Naive thymus-derived CD4-positive, alpha-beta T cell (primary cell): ENCODE results near the gene MX1. TPM values are rescaled to one million over a fixed set of nuclear protein-coding genes. Genes with fewer than 3 reads are reported as not detected.

Experiments used
- ATAC-seq: fragments of 150-1000 bp; cut with Tn5 transposase; 2 replicates; pipeline ENCODE4 v1.10.0; 2021; ENCODE audit warnings: mild to moderate bottlenecking, moderate library complexity
- CTCF ChIA-PET: fragments of 350-600 bp; sonication (Branson Sonifier 250); formaldehyde crosslinking; loops from one replicate; lab custom pipeline; 2021; ENCODE audit warnings: antibody characterized with exemption; lab: Charles Lee
- POLR2A ChIA-PET: fragments of 350-600 bp; sonication (Branson Sonifier 250); formaldehyde crosslinking; loops from one replicate; lab custom pipeline; 2021; ENCODE audit warnings: antibody characterized with exemption, inconsistent platforms; lab: Charles Lee
- DNase-seq, 9 donors: peaks; one replicate each; pipeline versions ENCODE4 v3.0.0 to v3.0.0-alpha.2; 2020 to 2022; ENCODE audit warnings: mixed read lengths in 1 of 9
- H3K27ac ChIP-seq: one replicate; pipeline ENCODE4 v1.7.0; 2013; ENCODE audit warnings: mild to moderate bottlenecking, low read depth, low read length, moderate library complexity
- H3K27me3 ChIP-seq, 2 donors: one replicate each; pipeline ENCODE4 v1.7.0; 2013; ENCODE audit warnings: low read length in 2 of 2, mild to moderate bottlenecking in 2 of 2, moderate library complexity in 2 of 2; ENCODE audit not compliant: control insufficient read depth in 2 of 2, insufficient read depth in 2 of 2
- H3K36me3 ChIP-seq, 3 experiments: 1 replicate in 2 of 3; 2 replicates in 1 of 3; pipeline ENCODE4 v1.7.0; 2013; ENCODE audit warnings: low read length in 3 of 3, mild to moderate bottlenecking in 3 of 3, moderate library complexity in 1 of 3; ENCODE audit not compliant: insufficient read depth in 3 of 3, control insufficient read depth in 2 of 3
- H3K4me1 ChIP-seq, 2 donors: one replicate each; pipeline ENCODE4 v1.7.0; 2013; ENCODE audit warnings: low read length in 2 of 2, mild to moderate bottlenecking in 2 of 2, moderate library complexity in 1 of 2; ENCODE audit not compliant: control insufficient read depth in 2 of 2, insufficient read depth in 2 of 2
- H3K4me3 ChIP-seq: 2 replicates; pipeline ENCODE4 v1.7.0; 2013; ENCODE audit warnings: mild to moderate bottlenecking, low read length
- H3K9me3 ChIP-seq, 3 experiments: 1 replicate in 2 of 3; 2 replicates in 1 of 3; pipeline ENCODE4 v1.7.0; 2013; ENCODE audit warnings: low read length in 3 of 3; ENCODE audit not compliant: control insufficient read depth in 2 of 3
- H3K27ac Mint-ChIP-seq, 9 donors: one replicate each; pipeline ENCODE4 v1.8.0; 2020 to 2022; ENCODE audit warnings: mixed read lengths in 9 of 9, mild to moderate bottlenecking in 8 of 9, moderate library complexity in 5 of 9, inconsistent platforms in 2 of 9
- H3K27me3 Mint-ChIP-seq, 5 donors: one replicate each; pipeline ENCODE4 v1.8.0; 2021 to 2022; ENCODE audit warnings: mixed read lengths in 5 of 5, mild to moderate bottlenecking in 1 of 5
- H3K36me3 Mint-ChIP-seq, 5 donors: one replicate each; pipeline ENCODE4 v1.8.0; 2020 to 2022; ENCODE audit warnings: mixed read lengths in 5 of 5, mild to moderate bottlenecking in 3 of 5, inconsistent platforms in 1 of 5
- H3K4me1 Mint-ChIP-seq, 7 donors: one replicate each; pipeline ENCODE4 v1.8.0; 2020 to 2022; ENCODE audit warnings: mixed read lengths in 7 of 7, mild to moderate bottlenecking in 3 of 7, inconsistent platforms in 1 of 7
- H3K4me3 Mint-ChIP-seq, 10 donors: one replicate each; pipeline ENCODE4 v1.8.0; 2020 to 2022; ENCODE audit warnings: mild to moderate bottlenecking in 10 of 10, mixed read lengths in 10 of 10, moderate library complexity in 6 of 10, inconsistent platforms in 2 of 10
- H3K9me3 Mint-ChIP-seq, 11 donors: one replicate each; pipeline ENCODE4 v1.8.0; 2020 to 2022; ENCODE audit warnings: mixed read lengths in 11 of 11, mild to moderate bottlenecking in 4 of 11, inconsistent platforms in 1 of 11, moderate library complexity in 1 of 11
- intact Hi-C, 2 donors: fragments of 100-400 bp; cut with micrococcal nuclease; formaldehyde crosslinking; loops; one replicate each; pipeline ENCODE4 v1.15.1; 2023
- polyA plus RNA-seq, 2 donors: library from polyadenylated mRNA; unstranded; fragments of 300-500 nt; fragmentation: Illumina TruSeq; gene quantifications; one replicate each; pipeline ENCODE4 v1.2.3, GENCODE V29; 2021
- total RNA-seq, 6 experiments: library from RNA in 5 of 6; stranded (reverse) in 5 of 6; gene quantifications; 1 replicate in 5 of 6; 2 replicates in 1 of 6; pipeline ENCODE4 v1.2.3 and lab custom pipeline; 2021 to 2026

Gene MX1, protein sequence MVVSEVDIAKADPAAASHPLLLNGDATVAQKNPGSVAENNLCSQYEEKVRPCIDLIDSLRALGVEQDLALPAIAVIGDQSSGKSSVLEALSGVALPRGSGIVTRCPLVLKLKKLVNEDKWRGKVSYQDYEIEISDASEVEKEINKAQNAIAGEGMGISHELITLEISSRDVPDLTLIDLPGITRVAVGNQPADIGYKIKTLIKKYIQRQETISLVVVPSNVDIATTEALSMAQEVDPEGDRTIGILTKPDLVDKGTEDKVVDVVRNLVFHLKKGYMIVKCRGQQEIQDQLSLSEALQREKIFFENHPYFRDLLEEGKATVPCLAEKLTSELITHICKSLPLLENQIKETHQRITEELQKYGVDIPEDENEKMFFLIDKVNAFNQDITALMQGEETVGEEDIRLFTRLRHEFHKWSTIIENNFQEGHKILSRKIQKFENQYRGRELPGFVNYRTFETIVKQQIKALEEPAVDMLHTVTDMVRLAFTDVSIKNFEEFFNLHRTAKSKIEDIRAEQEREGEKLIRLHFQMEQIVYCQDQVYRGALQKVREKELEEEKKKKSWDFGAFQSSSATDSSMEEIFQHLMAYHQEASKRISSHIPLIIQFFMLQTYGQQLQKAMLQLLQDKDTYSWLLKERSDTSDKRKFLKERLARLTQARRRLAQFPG
- total RNA-seq = 100 to 1,000 TPM in 1 of 5 experiments, 10 to 100 TPM in 4; 67.6 to 384 (median 74.5) TPM
- 10 to 100 TPM; 50.2 to 79.8 TPM for polyA plus RNA-seq
- 145 reads per million, percentile 90 among the genes with 10 or more reads in this experiment for total RNA-seq (lab: John Stamatoyannopoulos, UW)

DNA sequence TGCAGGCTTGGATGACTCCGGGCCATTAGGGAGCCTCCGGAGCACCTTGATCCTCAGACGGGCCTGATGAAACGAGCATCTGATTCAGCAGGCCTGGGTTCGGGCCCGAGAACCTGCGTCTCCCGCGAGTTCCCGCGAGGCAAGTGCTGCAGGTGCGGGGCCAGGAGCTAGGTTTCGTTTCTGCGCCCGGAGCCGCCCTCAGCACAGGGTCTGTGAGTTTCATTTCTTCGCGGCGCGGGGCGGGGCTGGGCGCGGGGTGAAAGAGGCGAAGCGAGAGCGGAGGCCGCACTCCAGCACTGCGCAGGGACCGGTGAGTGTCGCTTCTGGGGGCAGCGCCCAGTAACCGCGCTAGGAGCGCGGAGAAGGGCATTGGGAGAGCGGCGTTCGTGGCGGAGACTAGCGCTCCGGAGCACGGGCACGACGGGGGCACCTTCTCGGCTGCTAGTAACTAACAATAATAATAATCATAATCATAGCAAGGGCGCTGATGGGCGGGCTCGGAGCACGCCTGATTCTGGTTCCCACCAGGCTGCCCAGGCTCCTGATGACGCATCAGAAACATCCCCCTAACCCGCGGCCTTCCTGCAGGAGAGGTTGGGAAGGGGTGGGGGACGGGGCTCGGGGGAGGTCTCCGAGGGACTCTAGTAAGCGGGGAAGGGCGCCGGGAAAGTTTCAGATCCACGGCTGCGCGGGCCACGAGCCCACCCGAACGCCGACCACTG, at the start of gene MX1:
MX1 (plus strand) TSS at position 286 of the 722 bp plus-strand sequence. CDS start 5,832 bp downstream, outside the sequence.
- Mint-ChIP-seq H3K36me3 (peaks cover 3 to 42% (median 14%) of the 10 kb centered on the region in 5 donors), H3K27me3 (no peaks in the 10 kb centered on the region), H3K4me1 (peaks cover 16 to 83% (median 62%) of the 10 kb centered on the region in 7 donors), H3K4me3 (peak within 1 kb of the TSS; percentile 94 to 98 (median 97)), H3K27ac (peak within 1 kb of the TSS; percentile 95 to 100 (median 98)), H3K9me3 (peaks cover 0 to 2% (median 0%) of the 10 kb centered on the region in 11 donors)
- ChIA-PET CTCF (interaction anchor here (1.1 to 2.5 kb wide), 2 partner anchors 57 to 143 kb away, joined by 4 to 9 read pairs; no protein-coding TSS in a partner anchor), POLR2A (interaction anchor here (0.7 to 5.2 kb wide), 11 partner anchors 8 to 83 kb away, joined by 3 to 82 read pairs (median 5); partner anchors contain the start of gene MX2)
- Histone ChIP-seq H3K27me3 (no peaks in the 10 kb centered on the region), H3K36me3 (peaks cover 0 to 18% (median 14%) of the 10 kb centered on the region in 3 experiments), H3K9me3 (no peaks in the 10 kb centered on the region), H3K27ac (peak within 1 kb of the TSS; percentile 92), H3K4me1 (peaks cover 10 to 12% of the 10 kb centered on the region in 2 donors), H3K4me3 (peak within 1 kb of the TSS; percentile 99)
- peak; percentile 76 to 90 (median 87) for DNase-seq
- intact Hi-C loops = loop anchor here (1.0 to 10.0 kb wide), 5 partner anchors 15 to 809 kb away; partner anchors contain the start of gene MX2 (in 2 of the 2)
- ATAC-seq = peak; percentile 100

GRCh38 chr21:41377715-41378114, 48.3 kb upstream of the MX1 start:
- Histone ChIP-seq H3K4me3 (no peak overlapping the region), H3K9me3 (no peaks in the 10 kb centered on the region), H3K27me3 (no peaks in the 10 kb centered on the region), H3K27ac (no peak overlapping the region), H3K4me1 (peaks cover 4 to 8% of the 10 kb centered on the region in 2 donors), H3K36me3 (peaks cover 0 to 82% (median 3%) of the 10 kb centered on the region in 3 experiments)
- peaks cover 3 to 35% (median 23%) of the 10 kb centered on the region in 7 donors for H3K4me1 Mint-ChIP-seq
- peak overlapping the region in 3 of 9 donors; percentile 25 to 63 (median 36) for H3K27ac Mint-ChIP-seq
- intact Hi-C loops = no loop called here
- CTCF ChIA-PET = no interaction called here
- no peak for ATAC-seq
- no peak overlapping the region for H3K4me3 Mint-ChIP-seq
- POLR2A ChIA-PET = no interaction called here
- no peaks in the 10 kb centered on the region for H3K9me3 Mint-ChIP-seq
- no peak for DNase-seq
- H3K36me3 Mint-ChIP-seq = peaks cover 8 to 43% (median 16%) of the 10 kb centered on the region in 5 donors
- H3K27me3 Mint-ChIP-seq = no peaks in the 10 kb centered on the region

GRCh38 chr21:41378849-41379248, 47.2 kb upstream of the MX1 start:
- H3K9me3 Mint-ChIP-seq = no peaks in the 10 kb centered on the region
- Histone ChIP-seq H3K4me1 (no peaks in the 10 kb centered on the region), H3K36me3 (peaks cover 0 to 91% (median 7%) of the 10 kb centered on the region in 3 experiments), H3K27ac (no peak overlapping the region), H3K9me3 (no peaks in the 10 kb centered on the region), H3K4me3 (no peak overlapping the region), H3K27me3 (no peaks in the 10 kb centered on the region)
- ATAC-seq (no peak), DNase-seq (no peak)
- ChIA-PET POLR2A (interaction anchor here (0.9 kb wide), 1 partner anchor 17 kb away, joined by 3 read pairs; the partner anchor contains the start of gene MX2), CTCF (no interaction called here)
- no peak overlapping the region for H3K4me3 Mint-ChIP-seq
- peaks cover 3 to 24% (median 16%) of the 10 kb centered on the region in 7 donors for H3K4me1 Mint-ChIP-seq
- peaks cover 8 to 50% (median 17%) of the 10 kb centered on the region in 5 donors for H3K36me3 Mint-ChIP-seq
- H3K27me3 Mint-ChIP-seq = no peaks in the 10 kb centered on the region
- no peak overlapping the region for H3K27ac Mint-ChIP-seq
- intact Hi-C loops = no loop called here

GRCh38 chr21:41379901-41380300, 46.1 kb upstream of the MX1 start:
- Mint-ChIP-seq H3K27ac (peak overlapping the region in 1 of 9 donors; percentile 28), H3K9me3 (no peaks in the 10 kb centered on the region), H3K4me1 (peaks cover 2 to 17% (median 8%) of the 10 kb centered on the region in 7 donors), H3K4me3 (peak overlapping the region in 1 of 10 donors; percentile 25), H3K27me3 (no peaks in the 10 kb centered on the region), H3K36me3 (peaks cover 7 to 53% (median 17%) of the 10 kb centered on the region in 5 donors)
- Histone ChIP-seq H3K9me3 (no peaks in the 10 kb centered on the region), H3K4me1 (no peaks in the 10 kb centered on the region), H3K27ac (no peak overlapping the region), H3K4me3 (no peak overlapping the region), H3K36me3 (peaks cover 0 to 89% (median 7%) of the 10 kb centered on the region in 3 experiments), H3K27me3 (no peaks in the 10 kb centered on the region)
- intact Hi-C loops = no loop called here
- ChIA-PET POLR2A (no interaction called here), CTCF (interaction anchor here (1.2 kb wide), 1 partner anchor 96 kb away, joined by 4 read pairs; no protein-coding TSS in a partner anchor)
- no peak for ATAC-seq
- no peak for DNase-seq

DNA sequence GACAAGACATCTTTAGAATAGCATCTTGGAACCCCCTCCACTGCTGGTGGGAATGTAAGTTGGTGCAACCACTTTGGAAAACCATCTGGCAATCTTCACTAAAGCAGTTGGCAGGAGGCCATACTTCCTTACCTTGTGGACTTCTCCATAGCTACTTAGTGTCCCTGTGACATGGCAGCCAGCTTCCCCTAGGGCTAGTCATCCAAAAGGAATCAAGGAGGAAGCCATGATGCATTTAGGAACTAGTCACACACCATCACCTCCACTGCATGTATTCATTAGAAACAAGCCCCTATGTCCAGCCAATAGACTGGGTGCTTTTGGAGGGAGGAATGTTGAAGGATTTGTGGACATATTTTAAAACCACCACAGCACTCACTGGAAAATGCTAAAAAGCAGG, 44.3 kb upstream of the MX1 start:
- H3K27me3 ChIP-seq = no peaks in the 10 kb centered on the region
- peaks cover 0 to 83% (median 7%) of the 10 kb centered on the region in 3 experiments for H3K36me3 ChIP-seq
- Mint-ChIP-seq H3K4me1 (peaks cover 0 to 12% (median 2%) of the 10 kb centered on the region in 7 donors), H3K27me3 (no peaks in the 10 kb centered on the region), H3K27ac (no peak overlapping the region), H3K36me3 (peaks cover 13 to 58% (median 23%) of the 10 kb centered on the region in 5 donors), H3K9me3 (no peaks in the 10 kb centered on the region), H3K4me3 (no peak overlapping the region)
- intact Hi-C loops = no loop called here
- no peaks in the 10 kb centered on the region for H3K4me1 ChIP-seq
- ATAC-seq = no peak
- CTCF ChIA-PET = interaction anchor here (1.6 kb wide), 1 partner anchor 99 kb away, joined by 3 read pairs; no protein-coding TSS in a partner anchor
- POLR2A ChIA-PET = no interaction called here
- H3K9me3 ChIP-seq = no peaks in the 10 kb centered on the region
- no peak for DNase-seq
- no peak overlapping the region for H3K27ac ChIP-seq
- H3K4me3 ChIP-seq = no peak overlapping the region
